Esophagus squamous epithelium (tissue), 4 donors: ENCODE measurements around the gene AGO3.

ENCODE experiments used
- CTCF ChIP-seq, 6 experiments: fragments of 450-650 bp in 4 of 6; fragments of 200-600 bp in 2 of 6; sonication (generic) in 2 of 6; IDR thresholded peaks; one replicate each; pipeline ENCODE4 v1.5.1; 2016 to 2019; ENCODE audit warnings: antibody characterized with exemption in 6 of 6, mild to moderate bottlenecking in 4 of 6, moderate library complexity in 4 of 6
- POLR2A ChIP-seq, 4 donors: fragments of 450-650 bp; IDR thresholded peaks; one replicate each; pipeline ENCODE4 v1.6.1; 2017; ENCODE audit warnings: antibody characterized with exemption in 4 of 4, mild to moderate bottlenecking in 4 of 4, moderate library complexity in 3 of 4

GRCh38 chr1:35936838-35937237 is 5.9 kb downstream of the AGO3 start:
- no peak for TF ChIP-seq CTCF (IDR thresholded peaks at IDR 0.05)
- TF ChIP-seq POLR2A (IDR thresholded peaks at IDR 0.05), result no peak
